Colonic mucosa (tissue), 4 donors: ENCODE data around the gene GALNT16. TPM values are rescaled to one million over a fixed set of nuclear protein-coding genes. Genes with fewer than 3 reads are reported as not detected.

Source experiments
- DNase-seq: peaks from one replicate; pipeline ENCODE4 v3.0.0-alpha.2; 2020
- H3K27ac ChIP-seq: fragments of 200-600 bp; one replicate; pipeline ENCODE4 v1.8.0; 2021
- H3K27me3 ChIP-seq: fragments of 200-600 bp; one replicate; pipeline ENCODE4 v1.8.0; 2021
- H3K36me3 ChIP-seq: fragments of 200-600 bp; one replicate; pipeline ENCODE4 v1.8.0; 2021
- H3K4me1 ChIP-seq: fragments of 200-600 bp; one replicate; pipeline ENCODE4 v1.8.0; 2021; ENCODE audit warnings: mild to moderate bottlenecking
- H3K4me3 ChIP-seq: fragments of 200-600 bp; one replicate; pipeline ENCODE4 v1.8.0; 2021
- H3K9ac ChIP-seq, 2 donors: one replicate each; pipeline ENCODE4 v1.7.0; 2013; ENCODE audit warnings: control low read depth in 2 of 2, low read depth in 2 of 2, low read length in 2 of 2
- H3K9me3 ChIP-seq: fragments of 200-600 bp; one replicate; pipeline ENCODE4 v1.8.0; 2021
- intact Hi-C: fragments of 100-400 bp; cut with DNase I; formaldehyde crosslinking; loops from one replicate; pipeline ENCODE4 v1.14.1; 2022
- total RNA-seq, 2 donors: library from RNA; stranded (reverse); fragmentation: NEBNext Ultra II Directional in 1 of 2; extraction: Animal tissue kit (Norgen Biotek cat#: 25700) in 1 of 2; gene quantifications; one replicate each; pipeline ENCODE4 v1.2.1, GENCODE V29; 2021
- TF ChIP-seq, protein P1 (sequence below): fragments of 200-600 bp; IDR thresholded peaks from one replicate; pipeline ENCODE4 v1.8.0; 2022; ENCODE audit warnings: antibody characterized with exemption, mild to moderate bottlenecking
- donor health status: healthy.
- donor health status: DM: no; HTN: no; CAD: no.
- donor health status: DM: no; HTN: no; CAD: no.

The GALNT16 gene
- total RNA-seq, 2 donors from 2014 or later, result 0.22 to 1.6 TPM

DNA sequence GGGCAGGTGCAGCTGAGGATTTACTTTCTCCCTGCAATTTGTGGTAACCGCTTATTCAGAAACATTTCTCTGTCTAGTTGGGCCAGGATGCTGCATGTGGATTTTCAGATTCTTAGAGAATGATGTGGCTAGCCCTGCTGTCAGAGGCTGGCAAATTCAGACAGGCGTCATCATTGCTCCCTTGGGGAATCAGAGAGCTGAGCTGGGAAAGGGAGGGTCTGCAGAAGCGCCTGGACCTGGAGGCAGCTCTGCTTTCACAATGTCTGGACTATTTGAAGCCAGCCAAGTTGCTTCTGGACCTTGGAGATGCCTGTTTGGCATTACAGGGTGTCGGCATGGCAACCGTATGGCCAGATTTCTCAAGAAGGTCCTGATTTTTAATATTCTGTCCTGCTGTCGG lies 3.4 kb downstream of the GALNT16 start:
- no peak for DNase-seq
- intact Hi-C loops, result no loop called here
- Histone ChIP-seq H3K27ac (no peak overlapping the region), H3K4me3 (no peak overlapping the region), H3K27me3 (peaks cover 20% of the 10 kb centered on the region), H3K9ac (no peak overlapping the region), H3K36me3 (no peaks in the 10 kb centered on the region), H3K4me1 (peaks cover 5% of the 10 kb centered on the region), H3K9me3 (no peaks in the 10 kb centered on the region)
- TF ChIP-seq, protein P1, sequence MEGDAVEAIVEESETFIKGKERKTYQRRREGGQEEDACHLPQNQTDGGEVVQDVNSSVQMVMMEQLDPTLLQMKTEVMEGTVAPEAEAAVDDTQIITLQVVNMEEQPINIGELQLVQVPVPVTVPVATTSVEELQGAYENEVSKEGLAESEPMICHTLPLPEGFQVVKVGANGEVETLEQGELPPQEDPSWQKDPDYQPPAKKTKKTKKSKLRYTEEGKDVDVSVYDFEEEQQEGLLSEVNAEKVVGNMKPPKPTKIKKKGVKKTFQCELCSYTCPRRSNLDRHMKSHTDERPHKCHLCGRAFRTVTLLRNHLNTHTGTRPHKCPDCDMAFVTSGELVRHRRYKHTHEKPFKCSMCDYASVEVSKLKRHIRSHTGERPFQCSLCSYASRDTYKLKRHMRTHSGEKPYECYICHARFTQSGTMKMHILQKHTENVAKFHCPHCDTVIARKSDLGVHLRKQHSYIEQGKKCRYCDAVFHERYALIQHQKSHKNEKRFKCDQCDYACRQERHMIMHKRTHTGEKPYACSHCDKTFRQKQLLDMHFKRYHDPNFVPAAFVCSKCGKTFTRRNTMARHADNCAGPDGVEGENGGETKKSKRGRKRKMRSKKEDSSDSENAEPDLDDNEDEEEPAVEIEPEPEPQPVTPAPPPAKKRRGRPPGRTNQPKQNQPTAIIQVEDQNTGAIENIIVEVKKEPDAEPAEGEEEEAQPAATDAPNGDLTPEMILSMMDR, result no peak

DNA sequence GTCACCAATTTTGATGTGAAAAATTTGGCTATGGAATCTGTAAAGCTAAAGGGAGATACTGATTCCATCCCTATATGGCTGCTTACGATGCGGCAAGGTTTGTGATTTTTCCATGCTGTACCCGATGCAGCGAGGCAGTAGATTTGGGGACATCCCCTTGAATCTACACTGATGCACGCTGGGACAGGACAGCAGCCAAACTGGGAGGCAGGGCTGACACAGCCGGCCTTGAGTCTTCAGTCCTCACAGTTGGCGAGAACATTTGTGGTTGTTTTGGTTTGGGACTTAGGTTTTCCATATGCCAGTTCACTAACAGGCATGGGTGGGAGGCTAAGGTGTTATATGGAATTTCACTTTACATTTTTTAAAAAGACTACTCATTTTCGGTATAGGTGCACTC lies 3.8 kb downstream of the GALNT16 start:
- Histone ChIP-seq H3K27me3 (peaks cover 20% of the 10 kb centered on the region), H3K9me3 (no peaks in the 10 kb centered on the region), H3K4me1 (peaks cover 5% of the 10 kb centered on the region), H3K4me3 (no peak overlapping the region), H3K36me3 (no peaks in the 10 kb centered on the region), H3K9ac (no peak overlapping the region), H3K27ac (no peak overlapping the region)
- DNase-seq, result no peak
- TF ChIP-seq, protein P1, result no peak
- intact Hi-C loops, result no loop called here

DNA sequence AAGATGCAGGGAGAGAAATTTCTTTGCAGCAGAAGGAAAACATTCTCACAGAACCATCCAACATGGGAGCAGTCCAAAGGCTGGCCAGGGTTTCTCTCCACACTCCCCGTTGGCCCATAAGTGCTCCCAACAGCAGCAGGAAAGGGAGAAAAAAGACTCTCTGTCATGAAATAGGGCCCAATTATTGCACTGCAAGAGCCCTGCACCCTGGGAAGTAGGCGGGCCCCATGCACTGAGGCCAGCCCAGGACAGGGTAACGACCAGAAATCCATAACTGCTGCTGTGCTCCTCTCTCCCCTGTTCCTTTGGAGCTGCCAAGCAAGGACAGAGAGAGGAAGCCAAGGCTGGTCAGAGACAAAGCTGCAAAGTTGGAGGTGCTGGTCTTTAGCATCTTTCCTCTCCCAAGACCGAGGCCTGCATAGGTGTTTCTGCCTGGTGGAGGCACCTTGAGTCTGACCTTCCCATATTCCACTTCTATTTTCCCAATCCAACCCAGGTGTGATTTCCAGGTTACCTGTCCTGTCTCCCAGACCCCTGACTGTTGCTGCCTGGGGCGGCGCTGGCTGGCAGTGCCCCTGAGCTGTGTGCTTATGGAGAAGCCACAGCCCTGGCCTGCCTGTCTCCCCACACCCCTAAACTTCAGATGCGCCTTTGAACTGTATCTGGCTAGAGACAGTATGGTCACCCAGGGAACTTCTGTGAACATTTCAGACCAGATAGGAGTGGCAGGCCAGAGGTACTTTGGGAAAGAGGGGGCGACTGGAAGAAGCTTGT lies 6.8 kb downstream of the GALNT16 start:
- Histone ChIP-seq H3K27me3 (no peaks in the 10 kb centered on the region), H3K9ac (no peak overlapping the region), H3K36me3 (no peaks in the 10 kb centered on the region), H3K4me3 (no peak overlapping the region), H3K27ac (no peak overlapping the region), H3K9me3 (no peaks in the 10 kb centered on the region), H3K4me1 (no peaks in the 10 kb centered on the region)
- intact Hi-C loops, result no loop called here
- no peak for DNase-seq
- TF ChIP-seq, protein P1, result no peak

- H3K9ac ChIP-seq, result no peak overlapping the region
- H3K27ac ChIP-seq, result no peak overlapping the region
- TF ChIP-seq, protein P1, result no peak
- H3K36me3 ChIP-seq, result no peaks in the 10 kb centered on the region
- no peaks in the 10 kb centered on the region for H3K9me3 ChIP-seq
- no peaks in the 10 kb centered on the region for H3K27me3 ChIP-seq
- intact Hi-C loops, result no loop called here
- H3K4me1 ChIP-seq, result no peaks in the 10 kb centered on the region
- no peak for DNase-seq
- no peak overlapping the region for H3K4me3 ChIP-seq
These were observed 7.5 kb downstream of the GALNT16 start for GRCh38 chr14:69267492-69267891.

DNA sequence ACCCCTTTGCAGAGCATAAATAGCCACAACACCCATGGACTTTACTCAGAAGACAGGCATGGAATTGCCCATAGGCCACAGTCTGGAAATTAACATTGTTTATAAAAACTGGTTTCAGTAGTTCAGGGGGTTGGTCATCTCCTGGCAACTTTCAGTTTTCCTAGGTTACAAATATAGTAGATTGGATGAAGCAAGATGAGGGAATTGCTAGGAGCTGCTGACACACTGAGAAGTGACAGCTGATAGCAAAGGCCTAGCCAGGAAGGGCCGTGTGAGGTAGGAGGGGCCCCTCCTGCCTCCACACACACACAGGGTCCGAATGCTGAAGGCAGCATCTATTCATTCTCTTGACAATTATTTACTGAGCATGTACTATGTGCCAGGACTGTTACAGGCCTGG lies 8.3 kb downstream of the GALNT16 start:
- Histone ChIP-seq H3K9me3 (no peaks in the 10 kb centered on the region), H3K36me3 (no peaks in the 10 kb centered on the region), H3K4me3 (no peak overlapping the region), H3K9ac (no peak overlapping the region), H3K27ac (no peak overlapping the region), H3K4me1 (no peaks in the 10 kb centered on the region), H3K27me3 (no peaks in the 10 kb centered on the region)
- TF ChIP-seq, protein P1, result no peak
- no peak for DNase-seq
- intact Hi-C loops, result no loop called here
